NCI-H345 treated with DMSO at 0.1 percent for 48 hours (cell line): Measurements from ENCODE around the gene RASGRF2.
"Not testable (repeated sequence)": the region's sequence is repeated elsewhere in the genome, so short reads cannot be mapped to it uniquely, and the experiment has no call there.

ENCODE experiments used
- DNase-seq: peaks from one replicate; lab custom pipeline; 2025; ENCODE audit not compliant: unreplicated experiment; lab: John Stamatoyannopoulos, UW

The RASGRF2 gene

DNA sequence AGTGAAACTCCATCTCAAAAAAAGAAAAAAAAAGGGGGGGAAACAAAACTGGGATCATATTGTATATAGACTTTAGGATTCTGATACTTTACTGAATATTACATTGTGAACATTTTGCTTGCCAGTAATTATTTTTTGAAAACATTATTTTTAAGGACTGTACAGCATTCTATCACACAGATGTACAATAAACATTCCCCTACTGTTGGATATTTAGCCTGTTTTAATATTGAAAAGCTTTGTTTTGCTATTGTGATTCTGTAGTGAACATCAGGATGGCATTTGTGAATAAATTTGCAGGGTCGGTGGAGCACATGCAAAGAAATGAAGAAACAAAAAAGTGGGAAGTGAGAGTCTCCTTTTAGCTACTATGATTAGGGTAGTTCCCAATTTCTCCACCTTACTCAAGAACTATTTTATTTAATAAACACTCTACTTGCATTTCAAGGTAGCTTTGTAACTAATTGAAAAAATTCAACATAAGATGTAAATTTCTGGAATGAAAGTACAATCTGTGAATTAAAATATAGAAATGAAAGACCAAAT is 18.7 kb downstream of the RASGRF2 start:
- no peak for DNase-seq

DNA sequence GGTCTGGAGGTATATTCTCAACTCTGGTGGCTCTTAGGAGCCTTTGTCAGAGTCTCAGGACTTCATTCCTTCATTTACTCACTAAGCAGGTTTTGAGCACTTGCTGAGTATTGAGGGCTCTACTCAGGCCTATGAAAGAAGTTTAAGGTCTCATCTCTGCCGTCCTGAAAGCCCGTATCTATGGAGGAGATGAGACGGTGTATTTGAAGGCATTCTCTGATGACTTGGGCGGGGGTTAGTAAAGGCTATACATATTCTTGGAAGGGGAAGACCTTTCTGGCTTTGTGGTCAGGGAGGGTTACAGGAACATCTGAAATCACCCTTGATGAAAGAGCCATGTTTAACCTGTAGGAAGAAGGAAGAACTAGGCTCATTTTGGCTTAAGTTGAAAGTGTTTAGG is 21.9 kb downstream of the RASGRF2 start:
- DNase-seq, result no peak

DNA sequence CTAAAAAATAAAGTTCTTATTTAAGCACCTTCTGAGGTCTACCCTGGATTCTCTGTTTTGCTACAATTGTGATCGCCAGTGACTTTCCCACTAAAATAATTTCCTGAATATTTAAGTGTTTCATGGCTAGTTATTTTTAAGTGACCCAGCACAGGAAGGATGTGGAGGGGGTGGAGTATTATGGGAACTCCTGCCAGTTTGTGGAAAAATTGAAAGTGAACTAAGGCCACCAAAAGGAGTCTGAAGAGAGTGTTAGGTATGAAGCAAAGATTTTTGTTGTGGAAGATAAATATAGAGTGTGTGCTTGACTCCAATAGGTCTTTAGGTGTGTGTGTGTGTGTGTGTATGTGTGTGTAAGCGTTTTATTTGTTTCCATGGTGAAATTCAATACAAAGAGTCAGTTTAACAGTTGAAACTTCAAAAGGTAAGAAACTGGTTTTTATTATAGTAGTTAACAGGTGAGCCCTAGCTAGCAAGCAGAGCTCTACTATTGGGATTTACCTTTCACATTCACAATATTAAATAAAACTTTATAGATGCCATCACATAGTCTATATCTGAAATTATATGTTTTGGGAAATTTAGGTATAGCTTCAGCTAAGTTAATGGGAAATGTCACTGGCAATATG is 25.6 kb downstream of the RASGRF2 start:
- no peak for DNase-seq

DNA sequence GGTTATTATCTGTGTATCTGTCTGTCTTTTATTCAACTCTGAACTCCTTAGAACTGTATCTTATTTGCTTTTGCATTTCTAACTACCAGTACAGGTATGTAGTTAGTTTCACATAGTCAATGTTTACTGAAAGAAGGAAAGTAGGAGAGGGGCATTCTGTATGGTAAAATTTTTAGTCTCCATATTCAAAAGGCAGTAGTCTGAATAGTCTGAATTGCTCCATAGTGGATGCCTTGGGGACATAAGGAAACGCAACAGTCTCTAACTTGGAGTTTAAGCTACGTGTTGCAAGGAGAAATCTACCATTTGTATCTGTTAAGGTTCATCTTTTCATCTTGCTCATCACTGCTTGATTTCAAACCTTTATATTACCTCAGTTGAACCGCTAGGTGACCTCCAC is 26.2 kb downstream of the RASGRF2 start:
- DNase-seq, result no peak

DNA sequence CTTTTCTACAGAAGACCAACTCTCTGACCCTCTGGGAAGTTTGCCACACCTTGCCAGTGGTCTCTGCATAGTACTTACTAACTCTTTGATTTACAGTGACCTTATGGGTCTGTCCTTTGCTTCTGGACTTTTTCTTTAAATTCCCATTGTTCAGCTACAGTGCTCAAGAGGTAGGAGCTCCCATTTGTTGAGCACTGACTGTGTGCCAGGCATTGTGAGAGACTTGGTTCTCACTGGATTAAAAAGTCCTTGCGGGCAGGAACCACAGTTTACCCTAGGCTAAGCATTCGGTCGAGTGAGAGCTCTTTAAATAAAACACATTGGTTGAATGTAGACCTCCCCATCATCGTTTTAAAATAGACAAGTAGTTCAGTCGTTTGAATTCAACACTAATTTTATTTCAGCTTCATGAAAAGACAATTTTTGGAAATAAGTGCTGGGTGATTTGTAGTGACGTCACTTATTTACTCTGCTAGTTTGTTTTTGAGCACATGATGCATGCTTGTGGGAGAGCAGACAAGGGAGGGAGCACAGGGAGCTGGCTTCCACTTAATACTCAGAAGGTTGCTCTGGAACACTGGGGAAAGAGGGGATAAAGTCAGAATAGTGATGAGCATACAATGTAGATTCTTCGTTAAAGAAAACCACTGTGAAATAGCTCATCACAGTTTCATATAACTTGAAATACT is 27.1 kb downstream of the RASGRF2 start:
- DNase-seq, result no peak

DNA sequence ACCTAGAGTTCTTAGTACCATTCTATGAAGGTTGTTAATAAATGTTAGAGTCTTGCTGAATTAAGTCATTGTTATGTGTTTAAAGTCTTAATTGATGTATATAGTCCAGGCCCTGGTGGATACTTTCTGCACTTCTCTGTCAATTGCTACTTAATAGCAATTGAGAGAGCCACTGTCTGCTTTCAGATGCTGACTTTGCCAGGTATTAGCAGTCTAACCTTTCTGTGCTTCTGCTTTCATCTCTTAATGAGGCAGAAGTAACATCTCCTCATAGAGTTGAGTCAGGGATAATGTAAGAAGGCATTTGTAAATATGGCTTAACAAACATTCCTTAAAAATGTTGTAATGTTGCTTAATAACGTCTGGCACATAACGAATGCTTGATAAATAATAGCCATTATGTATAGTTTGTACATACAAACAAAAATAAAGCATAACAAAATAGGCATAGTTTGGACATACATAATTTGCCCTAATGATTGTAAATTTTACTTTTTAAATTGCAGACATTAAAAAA is 28.3 kb downstream of the RASGRF2 start:
- no peak for DNase-seq

DNA sequence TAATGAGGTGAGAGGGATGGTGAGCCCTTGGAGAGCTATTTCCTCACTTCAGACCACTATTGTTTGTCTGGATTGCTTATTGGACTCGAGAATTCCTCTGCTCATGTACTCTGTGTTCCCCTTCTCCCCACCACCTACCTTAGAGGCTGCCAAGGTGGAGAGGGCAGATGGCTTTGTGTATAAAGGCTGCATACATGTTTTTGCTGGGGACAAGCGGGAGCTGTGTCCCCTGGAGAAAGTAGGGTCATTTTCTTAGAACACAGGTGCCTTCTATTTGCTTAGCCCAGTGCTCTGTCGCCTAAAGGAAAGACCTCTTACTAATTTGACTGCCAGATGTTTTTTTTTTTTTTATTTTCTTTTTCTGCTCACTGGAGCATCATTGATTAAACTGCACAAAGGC is 29.7 kb downstream of the RASGRF2 start:
- no peak for DNase-seq

DNA sequence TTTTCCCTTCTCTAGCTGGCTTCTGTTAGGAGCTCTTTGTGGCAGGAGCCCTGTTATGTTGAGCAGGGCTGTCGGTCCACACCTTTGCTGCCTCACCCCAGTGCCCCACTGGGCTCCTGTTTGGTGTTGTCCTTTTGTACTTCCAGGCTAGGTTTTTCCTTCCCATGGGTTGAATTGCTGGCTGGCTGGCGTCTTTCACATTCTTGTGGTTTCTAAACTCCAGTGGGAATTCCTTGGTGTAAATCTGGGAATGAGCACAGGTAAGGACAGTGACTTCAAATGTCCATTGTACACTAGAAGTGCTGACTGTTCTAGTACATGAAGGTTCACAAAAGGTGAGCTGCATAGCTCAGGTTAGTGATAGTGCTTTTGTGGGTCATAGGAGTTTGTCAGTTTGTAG is 30.4 kb downstream of the RASGRF2 start:
- DNase-seq, result no peak

DNA sequence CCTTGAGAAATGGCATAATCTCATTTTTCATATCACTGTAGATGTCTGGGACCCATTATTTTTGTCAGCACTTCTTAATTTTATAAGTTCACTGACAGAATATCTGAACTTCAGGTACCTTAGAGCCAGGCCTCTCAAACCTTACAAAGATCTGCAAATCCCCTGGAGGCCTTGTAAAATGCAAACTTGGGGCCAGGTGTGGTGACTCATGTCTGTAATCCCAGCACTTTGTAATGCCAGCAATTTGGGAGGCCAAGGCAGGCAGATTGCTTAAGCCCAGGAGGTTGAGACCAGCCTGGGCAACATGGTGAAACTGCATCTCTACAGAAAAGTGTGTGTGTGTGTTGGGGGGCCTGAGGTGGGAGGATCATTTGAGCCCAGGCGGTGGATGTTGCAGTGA is 30.8 kb downstream of the RASGRF2 start:
- no peak for DNase-seq

DNA sequence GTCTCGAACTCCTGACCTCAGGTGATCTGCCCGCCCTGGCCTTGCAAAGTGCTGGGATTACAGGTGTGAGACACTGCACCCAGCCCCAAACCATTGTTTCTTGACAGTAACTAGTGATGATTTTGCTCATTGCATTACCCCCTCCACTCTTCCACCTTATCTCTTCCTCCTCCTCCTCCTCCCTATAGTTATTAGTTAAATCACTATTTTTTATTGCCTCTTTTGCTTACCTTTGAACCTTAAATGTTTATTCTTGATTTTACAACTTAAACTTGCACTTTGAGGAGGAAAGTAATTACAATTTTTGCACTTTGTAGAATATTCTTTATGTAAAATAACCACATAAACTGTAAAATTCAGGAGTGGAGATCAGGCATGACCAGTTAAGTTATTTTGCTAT is 35.7 kb downstream of the RASGRF2 start:
- no peak for DNase-seq

DNA sequence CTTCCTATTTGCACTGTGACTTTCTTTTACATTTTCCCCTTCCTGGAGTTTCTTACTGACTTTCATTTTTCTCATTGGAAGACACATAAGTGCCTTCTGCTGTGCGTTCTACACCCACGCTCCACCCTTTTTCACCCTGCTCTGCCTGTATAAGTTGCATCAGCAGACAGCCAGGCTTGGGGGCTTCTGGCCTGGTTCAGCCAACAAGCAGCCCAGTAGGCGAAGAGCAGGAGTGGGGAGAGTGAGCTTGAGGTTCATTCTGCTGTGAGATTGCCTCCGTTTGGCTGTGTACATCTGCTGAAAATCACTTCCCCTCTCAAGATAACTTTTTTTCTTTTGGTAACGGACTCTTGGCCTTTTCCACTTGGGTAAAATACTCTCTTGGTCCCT is 38.4 kb downstream of the RASGRF2 start:
- no peak for DNase-seq

DNA sequence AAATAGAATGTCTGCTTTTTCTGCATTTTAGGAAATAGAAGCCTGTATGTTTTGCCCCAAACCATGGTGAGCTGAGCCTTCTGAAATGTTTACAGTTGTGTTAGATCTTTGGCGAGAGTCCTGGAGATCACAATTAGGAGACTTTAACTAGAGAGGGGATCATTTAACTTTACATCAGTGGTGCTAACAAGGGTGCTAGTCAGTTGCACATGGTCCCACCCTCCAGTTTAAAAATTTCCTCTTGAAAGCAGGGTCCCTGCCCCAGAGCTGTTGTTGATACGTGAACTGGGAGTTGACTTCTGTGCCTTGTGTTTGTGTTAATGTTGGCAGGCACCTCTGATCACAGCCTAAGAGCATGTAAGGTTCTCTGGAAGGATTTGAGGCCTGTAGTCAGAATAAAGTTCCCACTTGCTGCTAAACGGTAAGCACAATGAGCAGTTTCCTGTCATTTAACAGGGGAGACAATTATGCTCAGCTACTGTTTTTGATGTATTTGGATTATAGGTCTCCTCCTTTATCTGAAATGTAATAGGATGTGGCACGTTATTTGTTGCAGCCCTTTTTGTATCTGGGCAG is 43.7 kb downstream of the RASGRF2 start:
- no peak for DNase-seq

DNA sequence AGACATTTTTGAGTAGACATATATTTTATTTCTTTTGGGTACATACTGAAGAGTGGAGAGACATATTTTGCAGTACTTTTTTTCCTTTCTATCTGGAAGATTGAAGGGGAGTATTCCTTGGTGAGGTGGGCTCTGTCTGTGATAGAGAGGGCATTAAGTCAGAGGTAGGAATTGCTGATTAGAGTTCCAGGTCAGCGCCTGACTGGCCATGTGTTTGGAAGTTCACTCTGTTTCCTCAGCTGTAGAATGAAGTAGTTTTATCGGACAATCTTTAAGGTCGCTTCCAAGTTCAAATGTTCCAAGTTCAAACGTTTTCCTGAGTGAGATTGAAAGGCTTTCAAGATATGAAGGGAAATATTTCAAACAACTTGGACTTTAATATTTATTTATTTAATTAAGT is 45.5 kb downstream of the RASGRF2 start:
- no peak for DNase-seq

DNA sequence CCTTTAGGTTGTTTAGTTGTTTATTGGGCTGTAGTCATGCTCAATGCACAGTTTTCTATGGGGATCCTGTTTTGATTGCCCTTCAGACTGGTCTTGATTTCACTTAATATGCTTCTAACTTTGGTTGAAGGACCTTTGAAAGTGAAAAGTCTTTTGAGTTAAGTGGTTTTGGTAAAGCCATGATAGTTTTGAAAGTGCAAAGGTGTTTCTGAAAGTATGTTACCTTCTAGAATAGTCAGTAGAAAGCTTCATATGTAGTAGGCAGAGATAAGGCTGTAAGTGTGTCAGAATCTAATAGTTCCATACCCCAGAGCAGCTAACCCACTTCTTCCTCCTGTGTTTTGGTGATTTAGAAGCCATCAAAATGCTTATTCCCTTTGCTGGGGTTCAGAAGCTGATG is 46.1 kb downstream of the RASGRF2 start:
- no peak for DNase-seq

DNA sequence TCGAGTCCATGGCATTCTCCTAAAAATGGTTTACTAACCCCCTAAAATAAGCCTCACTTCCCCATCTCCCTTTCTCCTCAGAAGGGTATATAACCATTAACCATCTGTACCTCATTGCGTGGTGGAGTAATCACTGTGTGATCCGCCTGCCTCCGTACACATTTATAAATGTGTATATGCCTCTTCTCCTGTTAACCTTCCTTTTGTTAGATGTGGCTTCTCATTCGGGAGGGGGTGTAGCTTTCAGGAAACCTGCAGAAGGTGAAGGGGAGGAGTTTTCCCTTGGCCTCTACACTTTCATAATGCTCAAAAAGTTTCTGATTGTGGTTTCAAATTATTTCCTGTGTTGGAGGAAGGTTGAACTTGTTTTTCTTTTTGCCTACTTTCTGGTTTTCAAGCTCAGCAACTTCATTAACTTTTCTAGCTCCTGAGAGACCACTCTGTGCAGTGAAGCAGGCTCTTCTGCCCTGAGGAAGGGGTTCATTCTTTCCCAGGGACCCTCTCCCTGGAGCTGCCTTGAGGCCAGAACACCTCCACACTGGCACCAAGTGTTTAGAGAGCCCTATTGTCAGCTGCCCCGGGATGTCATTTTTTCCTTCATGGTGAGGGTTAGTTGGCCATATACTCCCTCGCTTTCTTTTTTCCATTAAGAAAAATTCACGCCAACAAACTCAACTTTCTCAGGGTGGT is 46.9 kb downstream of the RASGRF2 start:
- DNase-seq, result no peak

DNA sequence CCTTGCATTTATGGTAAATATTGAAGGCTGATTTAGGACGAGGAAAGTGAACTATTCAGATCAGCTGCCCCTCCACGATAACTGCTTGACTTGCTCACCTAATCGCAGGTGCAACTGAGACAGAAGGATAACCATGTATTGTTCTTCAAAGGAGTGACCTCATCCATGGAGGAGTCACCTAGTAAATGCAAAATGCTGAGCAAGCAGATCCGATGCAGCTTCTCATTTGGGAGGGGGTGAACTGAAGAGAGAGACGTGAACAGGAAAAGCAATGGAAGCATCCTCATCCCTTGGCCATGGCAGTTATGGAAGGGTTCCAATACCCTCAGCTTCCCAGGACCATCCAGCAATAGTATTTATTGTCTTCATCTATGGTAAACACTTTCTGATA is 47.5 kb downstream of the RASGRF2 start:
- no peak for DNase-seq

DNA sequence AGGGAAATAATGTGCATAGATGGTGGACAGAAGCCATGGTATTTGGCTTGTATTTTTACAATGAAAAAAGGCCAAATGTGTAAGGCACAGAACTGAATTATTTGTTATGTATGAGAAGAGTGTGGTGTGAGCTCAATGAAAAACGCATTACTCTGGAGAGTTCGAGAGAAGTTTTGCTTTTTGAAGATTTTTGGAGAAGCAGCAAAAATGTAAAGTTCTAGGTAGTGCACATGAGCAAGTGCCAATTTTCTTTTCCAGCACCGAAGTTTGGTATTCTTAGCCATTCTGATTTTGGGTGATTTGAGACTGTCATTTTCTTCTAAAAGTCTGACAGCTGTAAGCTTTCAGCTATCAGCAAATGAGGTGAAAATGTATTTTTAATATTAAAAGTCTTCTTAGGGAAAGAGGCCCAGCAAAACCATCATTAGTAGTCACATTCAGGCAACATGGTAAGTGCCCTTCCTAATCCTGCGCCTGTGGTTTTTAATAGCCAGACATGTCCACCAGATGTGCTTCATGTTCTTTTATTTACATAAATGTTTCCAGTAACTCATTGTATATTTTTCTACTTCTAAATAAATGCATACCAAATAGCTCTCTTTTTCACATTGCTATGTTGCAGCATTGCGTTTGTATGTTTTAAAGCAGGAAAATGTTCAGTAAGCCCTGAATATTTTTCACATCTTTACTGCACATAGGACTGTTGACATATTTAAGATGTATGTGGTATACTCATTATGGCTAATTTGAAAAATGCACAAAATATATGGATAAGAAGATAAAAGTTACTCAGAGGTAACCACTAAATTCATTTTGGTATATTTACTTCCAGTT is 50.4 kb downstream of the RASGRF2 start:
- DNase-seq, result no peak

DNA sequence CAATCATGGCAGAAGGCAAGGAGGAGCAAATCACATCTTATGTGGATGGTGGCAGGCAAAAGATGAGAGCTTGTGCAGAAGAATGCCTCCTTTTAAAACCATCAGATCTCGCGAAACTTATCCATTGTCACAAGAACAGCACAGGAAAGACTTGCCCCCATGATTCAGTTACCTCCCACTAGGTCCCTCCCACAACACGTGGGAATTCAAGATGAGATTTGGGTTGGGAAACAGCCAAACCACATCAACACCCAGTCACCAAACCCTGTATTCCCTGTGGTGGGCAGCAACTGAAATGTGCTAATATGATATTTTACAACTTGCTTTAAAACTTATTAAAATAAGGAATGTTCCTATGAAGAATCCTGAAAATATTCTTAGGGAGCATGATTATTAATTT is 54.2 kb downstream of the RASGRF2 start:
- no peak for DNase-seq

DNA sequence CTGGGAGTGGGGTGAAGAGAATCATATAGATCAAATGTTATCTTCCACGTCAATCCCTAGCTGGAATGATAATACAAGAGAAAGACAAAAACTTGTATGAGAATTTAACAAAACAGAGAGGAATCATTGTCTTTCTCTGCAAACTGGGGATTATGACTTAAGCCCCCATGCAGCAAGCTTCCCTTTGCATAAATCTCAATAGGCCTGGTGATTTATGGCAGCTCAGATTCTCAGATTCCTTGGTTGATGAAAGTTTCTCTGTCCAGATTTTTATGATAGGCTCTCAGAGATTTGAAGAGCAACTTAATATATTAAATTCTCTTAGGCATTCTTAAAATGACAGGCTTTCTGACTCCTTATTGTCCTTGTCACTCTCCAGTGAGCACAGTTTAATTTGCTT is 56.0 kb downstream of the RASGRF2 start:
- DNase-seq, result no peak

DNA sequence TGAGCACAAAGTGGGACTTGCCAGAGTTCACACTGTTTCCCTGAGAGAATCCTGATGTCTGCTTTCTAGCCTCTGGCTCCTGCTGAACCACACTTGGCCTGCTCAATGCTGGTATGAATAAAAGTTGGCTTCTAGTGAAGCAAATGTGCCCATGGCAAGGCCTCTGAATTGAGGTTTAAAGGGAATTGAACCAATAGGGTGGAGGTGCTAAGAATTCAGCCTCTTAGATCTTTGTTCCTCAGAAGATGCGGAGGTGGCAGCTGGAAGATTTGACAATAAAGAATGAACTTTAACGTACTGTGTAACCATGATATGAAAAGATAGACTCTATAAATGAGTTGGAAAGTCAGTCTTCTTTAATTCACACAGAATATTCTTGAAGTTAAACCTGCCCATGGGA is 57.2 kb downstream of the RASGRF2 start:
- DNase-seq, result no peak

DNA sequence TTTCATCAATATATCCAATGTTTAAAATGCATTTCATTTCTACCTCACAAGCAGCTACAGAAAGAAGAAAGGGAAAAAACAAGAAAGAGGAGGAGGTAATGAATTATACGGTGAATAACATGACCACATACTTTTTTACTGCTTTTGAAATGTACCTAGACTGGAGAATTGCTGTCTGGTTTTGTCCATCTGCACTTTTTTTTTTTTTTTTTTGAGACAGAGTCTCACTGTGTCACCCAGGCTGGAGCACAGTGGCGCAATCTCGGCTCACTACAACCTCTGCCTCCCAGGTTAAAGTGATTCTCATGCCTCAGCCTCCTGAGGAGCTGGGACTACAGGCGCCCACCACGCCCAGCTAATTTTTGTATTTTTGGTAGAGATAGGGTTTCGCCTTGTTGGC is 58.4 kb downstream of the RASGRF2 start:
- not testable (repeated sequence) for DNase-seq
